Measurements from ENCODE around the gene COL17A1.

DNA sequence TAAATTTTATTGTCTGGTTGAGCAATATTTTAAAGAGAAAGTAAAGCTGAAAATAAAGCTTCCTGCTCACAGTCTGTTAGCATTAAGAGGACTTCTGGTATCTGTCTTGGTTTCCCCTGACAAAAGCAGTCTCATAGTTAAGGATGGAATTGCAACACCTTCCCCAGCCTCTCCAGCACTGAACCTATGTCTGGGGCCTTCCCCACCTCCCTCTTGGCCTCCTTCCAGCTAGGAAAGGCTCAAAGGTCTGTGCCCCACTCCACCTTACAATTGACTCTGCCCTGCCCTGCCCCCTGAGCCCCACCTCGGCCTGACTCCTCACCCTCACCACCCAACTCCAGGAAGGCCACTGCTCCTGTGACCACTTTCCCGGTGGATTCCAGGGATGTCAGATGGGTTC is 33.2 kb downstream of the COL17A1 start:
- TF ChIP-seq, protein P1, sequence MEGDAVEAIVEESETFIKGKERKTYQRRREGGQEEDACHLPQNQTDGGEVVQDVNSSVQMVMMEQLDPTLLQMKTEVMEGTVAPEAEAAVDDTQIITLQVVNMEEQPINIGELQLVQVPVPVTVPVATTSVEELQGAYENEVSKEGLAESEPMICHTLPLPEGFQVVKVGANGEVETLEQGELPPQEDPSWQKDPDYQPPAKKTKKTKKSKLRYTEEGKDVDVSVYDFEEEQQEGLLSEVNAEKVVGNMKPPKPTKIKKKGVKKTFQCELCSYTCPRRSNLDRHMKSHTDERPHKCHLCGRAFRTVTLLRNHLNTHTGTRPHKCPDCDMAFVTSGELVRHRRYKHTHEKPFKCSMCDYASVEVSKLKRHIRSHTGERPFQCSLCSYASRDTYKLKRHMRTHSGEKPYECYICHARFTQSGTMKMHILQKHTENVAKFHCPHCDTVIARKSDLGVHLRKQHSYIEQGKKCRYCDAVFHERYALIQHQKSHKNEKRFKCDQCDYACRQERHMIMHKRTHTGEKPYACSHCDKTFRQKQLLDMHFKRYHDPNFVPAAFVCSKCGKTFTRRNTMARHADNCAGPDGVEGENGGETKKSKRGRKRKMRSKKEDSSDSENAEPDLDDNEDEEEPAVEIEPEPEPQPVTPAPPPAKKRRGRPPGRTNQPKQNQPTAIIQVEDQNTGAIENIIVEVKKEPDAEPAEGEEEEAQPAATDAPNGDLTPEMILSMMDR (IDR thresholded peaks at IDR 0.05), result no peak
- TF ChIP-seq POLR2A (IDR thresholded peaks at IDR 0.05), result no peak
